Measurements from ENCODE around the gene MEIS2.

The MEIS2 gene

DNA sequence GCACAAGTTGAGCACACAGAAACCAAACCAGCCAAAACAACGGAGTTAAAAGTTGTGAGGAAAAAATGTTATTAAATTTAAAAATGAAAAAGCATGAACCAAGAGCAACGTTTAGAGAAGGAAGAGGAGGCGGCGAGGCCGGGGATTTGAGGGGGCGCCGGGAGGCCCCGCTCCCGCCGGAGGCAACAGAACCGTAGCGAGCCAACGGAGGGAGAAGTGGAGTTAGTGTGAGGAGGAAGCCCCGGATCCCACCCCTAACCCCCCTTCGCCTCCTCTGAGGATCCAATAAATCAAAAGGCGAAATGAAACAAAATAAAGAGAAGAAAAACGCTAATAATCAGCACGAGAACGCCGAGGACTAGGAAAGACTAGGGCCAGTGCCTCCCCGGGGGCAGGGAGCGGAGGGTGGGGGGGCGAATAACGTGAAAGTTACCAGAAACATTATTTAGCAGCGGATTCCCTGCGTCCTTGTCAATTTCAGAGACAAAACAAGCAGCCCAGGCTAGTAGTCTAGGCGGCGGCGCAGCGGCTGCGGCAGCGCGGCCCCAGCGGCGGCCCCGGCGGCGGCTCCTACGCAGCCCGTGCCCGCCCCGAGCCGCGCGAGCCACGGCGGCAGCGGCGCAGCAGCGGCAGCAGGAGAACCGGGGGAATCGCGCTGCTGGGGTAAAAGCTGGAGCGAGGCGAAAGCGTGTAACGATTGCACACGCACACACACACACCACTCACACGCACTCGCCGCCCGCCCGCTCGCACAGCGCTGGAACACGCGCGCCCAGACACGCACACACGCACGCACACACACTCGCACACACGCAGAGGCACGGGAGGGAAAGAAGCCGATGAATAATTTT is 1.7 kb downstream of the MEIS2 start:
- DNase-seq (ENCODE audit: low spot score): peak; percentile 67

DNA sequence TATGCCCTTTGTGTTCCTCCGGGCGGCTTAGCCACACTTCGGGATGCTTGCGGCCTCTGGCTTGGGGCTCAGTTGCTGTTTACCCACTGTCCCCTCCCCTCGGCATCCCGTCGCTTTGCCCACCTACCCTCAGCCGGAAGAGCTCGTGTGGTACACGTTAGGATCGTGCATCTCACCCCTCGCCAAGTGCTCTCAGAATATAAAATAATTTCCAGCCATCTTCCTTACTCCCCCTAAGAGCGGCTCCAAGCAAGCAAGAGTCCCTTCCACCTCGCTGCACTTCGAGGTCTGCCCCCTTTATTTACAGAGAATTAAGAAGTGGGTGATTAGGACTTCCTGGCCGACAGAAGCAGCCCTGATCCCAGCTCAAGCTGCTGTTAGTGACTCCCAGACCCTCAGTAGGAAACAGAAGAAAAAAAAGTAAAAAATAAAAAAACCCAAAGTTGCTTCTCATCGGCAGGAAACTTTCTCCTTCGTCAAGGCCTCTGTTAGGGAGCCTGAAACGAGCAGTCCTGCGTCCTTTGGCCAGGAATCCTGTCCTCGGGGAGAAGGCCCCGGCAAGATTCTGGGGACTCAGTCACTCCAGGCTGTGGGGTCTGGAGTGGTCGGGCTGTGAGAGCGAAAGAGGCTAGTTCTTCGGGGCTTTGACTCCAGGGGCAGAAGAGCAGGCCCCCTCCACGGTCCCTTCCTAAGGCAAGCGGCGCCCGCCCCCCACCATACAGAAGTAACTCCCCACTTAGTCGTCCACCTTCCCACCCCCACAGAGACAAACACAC is 3.0 kb downstream of the MEIS2 start:
- peak; percentile 29 for DNase-seq (ENCODE audit: low spot score)

DNA sequence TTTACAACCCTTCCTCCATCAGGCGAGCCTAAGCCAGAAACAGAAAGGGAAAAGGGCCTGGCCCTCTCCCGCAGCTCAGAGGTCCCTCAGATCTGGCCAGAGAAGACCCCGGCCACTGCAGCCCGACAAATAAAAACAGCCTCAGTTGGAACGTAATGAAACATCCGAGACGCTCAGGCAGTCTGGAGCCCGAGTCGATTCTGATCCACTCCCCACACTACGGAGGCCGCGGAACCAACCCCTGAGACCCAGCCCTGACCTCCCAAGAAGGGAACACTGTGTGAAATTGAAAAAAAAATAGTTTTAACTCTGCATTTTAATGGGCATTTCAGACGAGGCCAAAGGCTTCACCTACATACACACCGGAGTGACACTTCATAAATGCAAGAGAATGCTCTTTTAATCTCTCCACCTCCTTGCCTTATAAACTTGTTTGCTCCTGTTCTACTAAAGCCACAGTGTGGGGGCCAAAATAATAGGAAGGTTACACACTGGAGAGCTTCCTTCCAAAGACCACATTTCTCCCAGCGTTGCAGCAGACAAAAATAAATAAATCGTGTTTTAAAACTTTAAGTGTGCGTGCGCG is 3.7 kb downstream of the MEIS2 start:
- no peak for DNase-seq (ENCODE audit: low spot score)

- DNase-seq (ENCODE audit: low spot score): no peak
Observed at GRCh38 chr15:37095770-37096557, 4.4 kb downstream of the MEIS2 start.

- DNase-seq (ENCODE audit: low spot score): no peak
Observed at GRCh38 chr15:37094915-37095711, 5.2 kb downstream of the MEIS2 start.

- no peak for DNase-seq (ENCODE audit: low spot score)
Observed at GRCh38 chr15:37094333-37094914, 5.9 kb downstream of the MEIS2 start.

DNA sequence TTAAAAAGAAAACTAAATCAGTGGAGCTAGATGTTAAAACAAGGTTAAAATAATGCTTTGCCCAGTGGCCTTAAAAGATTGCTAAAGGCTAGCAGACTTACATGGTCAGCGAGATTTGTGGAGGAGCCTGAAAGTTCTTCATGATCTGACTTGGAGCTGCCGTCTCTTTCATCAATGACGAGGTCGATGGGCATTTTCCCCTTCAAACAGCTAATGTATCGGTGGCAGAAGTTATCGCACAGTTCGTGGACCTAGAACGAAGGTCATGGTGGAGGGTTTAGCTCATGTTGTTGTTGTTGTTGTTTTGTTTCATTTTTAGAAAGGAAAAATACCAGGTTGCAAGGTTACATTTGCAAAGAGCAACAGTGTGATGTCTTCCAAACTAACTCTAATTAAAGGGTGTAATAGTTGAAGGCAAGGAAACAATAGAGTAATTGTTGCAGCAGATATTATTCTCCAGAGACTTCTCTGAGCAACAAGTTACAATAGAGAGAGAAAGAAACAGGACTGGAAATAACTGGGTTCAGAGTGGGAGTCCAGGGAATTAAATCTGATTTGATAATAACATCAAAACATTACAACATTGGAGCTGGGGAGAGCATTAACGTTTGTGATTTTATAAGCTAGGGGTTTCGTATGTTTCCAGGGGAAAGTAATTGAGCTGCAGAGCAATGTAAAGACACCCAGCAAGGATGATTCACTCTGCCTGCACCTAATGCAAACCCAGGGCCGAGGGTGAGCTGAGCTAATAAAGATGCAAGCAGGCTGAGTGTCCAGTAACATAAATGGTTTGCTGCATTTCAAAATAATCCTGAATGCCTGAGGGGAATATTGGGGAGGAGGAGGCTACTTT is 6.6 kb downstream of the MEIS2 start:
- DNase-seq (ENCODE audit: low spot score): no peak

DNA sequence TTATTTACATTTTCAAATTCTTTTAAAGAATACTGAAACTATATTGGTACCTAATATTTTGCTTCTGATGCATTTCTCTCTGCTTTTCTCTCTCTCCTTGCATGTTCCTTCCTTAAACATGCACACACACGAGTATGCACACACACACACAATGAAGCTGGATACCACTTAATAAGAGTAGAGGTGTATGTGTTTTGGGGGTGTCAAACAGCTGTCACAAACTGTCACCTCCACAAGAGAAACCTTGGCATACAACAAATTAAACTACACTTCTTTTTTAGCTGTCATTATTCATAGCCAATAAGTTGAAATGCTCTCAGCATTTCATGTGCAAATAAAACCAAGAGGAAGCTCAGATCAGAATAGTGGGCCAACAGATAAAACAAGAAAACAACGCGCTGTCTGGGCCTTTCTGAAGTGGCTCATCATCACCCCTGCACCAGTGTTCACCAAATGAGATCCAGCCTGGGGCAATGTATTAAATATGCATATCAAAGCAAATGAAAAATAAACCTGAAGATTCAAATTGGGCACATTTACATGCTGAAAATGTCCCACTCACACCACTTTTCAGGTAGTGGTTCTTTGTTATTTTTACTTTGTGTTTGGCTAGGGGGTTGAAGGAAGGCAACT is 9.7 kb downstream of the MEIS2 start:
- DNase-seq (ENCODE audit: low spot score): no peak

GRCh38 chr15:37088436-37088835 is 11.9 kb downstream of the MEIS2 start:
- no peak for DNase-seq (ENCODE audit: low spot score)

GRCh38 chr15:37087131-37087588 is 13.2 kb downstream of the MEIS2 start:
- no peak for DNase-seq (ENCODE audit: low spot score)

DNA sequence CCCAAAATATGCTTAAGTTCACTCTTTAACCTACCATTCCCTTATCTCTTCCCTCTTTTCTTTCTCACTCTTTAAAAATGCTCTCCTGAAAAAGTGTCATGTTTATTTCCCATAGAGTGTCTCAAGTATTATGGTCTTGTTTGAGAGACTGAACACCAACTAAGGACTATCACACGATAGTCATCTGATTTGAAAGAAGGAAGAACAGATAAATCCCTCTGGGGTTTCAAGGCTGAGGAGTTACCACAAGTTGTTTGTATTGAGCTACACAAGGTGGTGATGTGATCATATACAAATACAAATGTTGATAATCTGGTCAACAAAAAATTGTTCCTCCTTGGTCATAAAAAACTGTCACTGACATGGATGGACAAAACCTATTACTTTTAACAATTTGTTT is 13.8 kb downstream of the MEIS2 start:
- DNase-seq (ENCODE audit: low spot score): no peak

- no peak for DNase-seq (ENCODE audit: low spot score)
Observed at GRCh38 chr15:37086120-37086519, 14.2 kb downstream of the MEIS2 start.

GRCh38 chr15:37084602-37085001 is 15.7 kb downstream of the MEIS2 start:
- DNase-seq (ENCODE audit: low spot score): no peak

GRCh38 chr15:37083610-37084009 is 16.7 kb downstream of the MEIS2 start:
- DNase-seq (ENCODE audit: low spot score): no peak

- no peak for DNase-seq (ENCODE audit: low spot score)
Observed at GRCh38 chr15:37081983-37082382, 18.4 kb downstream of the MEIS2 start.

- no peak for DNase-seq (ENCODE audit: low spot score)
Observed at GRCh38 chr15:37080261-37080921, 20.0 kb downstream of the MEIS2 start.

DNA sequence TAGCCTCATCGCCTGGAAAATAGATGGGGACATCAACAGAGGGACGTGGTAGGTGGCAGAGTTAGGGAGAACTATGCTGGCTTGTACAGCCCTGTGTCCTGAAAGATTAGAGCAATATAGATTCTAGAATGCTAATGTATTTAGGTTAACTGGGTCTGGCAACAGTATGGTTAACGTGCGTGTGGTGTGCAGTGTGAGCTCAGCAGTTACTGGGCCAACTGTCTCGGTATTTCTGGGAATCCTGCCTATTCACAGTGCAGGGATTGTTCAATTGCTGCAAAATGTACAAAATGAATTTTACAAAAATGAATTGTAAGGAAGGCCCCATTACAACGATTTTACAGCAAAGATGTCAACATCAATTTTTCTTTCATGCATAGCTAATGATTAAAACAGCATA is 20.6 kb downstream of the MEIS2 start:
- peak; percentile 69 for DNase-seq (ENCODE audit: low spot score)

DNA sequence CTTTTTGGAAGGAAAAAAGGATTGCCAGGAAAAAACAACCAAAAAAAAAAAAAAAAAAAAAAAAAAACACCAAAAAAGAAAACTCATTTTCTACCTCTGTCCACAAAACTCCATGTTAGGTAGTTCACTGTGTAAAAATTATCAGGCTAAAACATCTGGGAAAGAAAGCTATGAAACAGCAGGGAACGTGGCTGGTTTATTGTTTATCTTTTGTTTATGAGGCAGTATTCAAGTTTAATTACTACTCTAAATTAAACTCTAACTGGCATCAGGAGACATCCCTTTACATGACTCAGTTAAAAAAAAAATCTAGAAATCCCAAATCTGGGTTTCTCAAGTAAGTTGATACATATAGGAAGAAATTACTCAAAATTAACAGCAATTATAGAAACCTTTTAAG is 21.8 kb downstream of the MEIS2 start:
- no peak for DNase-seq (ENCODE audit: low spot score)
